ENCODE results near the gene CCDC148. TPM values are rescaled to one million over a fixed set of nuclear protein-coding genes. Genes with fewer than 3 reads are reported as not detected.

Gene CCDC148
- total RNA-seq, 4 donors from 2014 or later, result not detected

DNA sequence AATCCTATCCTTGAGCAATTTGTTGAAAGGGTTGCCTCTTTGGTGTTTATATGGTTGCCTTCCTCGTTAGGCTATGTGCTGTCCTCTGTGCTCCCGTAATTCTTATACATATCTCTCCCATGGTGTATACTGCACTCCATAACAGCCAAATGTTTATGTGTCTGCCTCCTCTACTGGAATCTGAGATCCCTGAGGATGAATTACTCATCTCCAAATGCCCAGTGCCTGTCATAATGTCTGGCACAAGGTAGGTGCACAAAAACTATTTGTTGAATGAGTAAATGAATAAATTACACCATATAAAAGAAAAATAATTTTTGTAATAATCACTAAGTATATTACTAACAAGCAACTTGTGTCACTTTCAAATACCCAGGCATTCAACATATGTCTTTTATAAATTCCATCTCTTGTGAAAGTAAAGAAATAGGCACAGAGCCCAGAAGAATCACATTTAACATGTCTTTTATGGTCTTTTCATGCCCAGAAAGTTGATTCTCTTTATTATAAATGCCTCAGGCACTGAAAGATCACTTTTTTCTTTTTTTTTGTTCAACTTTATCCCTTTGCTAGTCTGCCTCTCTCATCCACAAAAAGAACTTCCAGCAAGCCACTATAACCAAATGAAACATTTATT, 164.9 kb downstream of the CCDC148 start:
- no peak for DNase-seq
- H3K4me1 ChIP-seq, result no peaks in the 10 kb centered on the region
- H3K36me3 ChIP-seq, result no peaks in the 10 kb centered on the region
- no peak for TF ChIP-seq POLR2A (IDR thresholded peaks at IDR 0.05)
- no peak for TF ChIP-seq CTCF (IDR thresholded peaks at IDR 0.05)
- no peaks in the 10 kb centered on the region for H3K27me3 ChIP-seq
- no peak overlapping the region for H3K4me3 ChIP-seq
- no peaks in the 10 kb centered on the region for H3K9me3 ChIP-seq
- H3K27ac ChIP-seq, result no peak overlapping the region

- Histone ChIP-seq H3K27ac (no peak overlapping the region), H3K27me3 (no peaks in the 10 kb centered on the region), H3K9me3 (no peaks in the 10 kb centered on the region), H3K4me3 (no peak overlapping the region), H3K4me1 (no peaks in the 10 kb centered on the region), H3K36me3 (no peaks in the 10 kb centered on the region)
- TF ChIP-seq POLR2A (IDR thresholded peaks at IDR 0.05) (no peak), CTCF (IDR thresholded peaks at IDR 0.05) (no peak)
- no peak for DNase-seq
Observed at GRCh38 chr2:158290225-158290624, 166.3 kb downstream of the CCDC148 start.

DNA sequence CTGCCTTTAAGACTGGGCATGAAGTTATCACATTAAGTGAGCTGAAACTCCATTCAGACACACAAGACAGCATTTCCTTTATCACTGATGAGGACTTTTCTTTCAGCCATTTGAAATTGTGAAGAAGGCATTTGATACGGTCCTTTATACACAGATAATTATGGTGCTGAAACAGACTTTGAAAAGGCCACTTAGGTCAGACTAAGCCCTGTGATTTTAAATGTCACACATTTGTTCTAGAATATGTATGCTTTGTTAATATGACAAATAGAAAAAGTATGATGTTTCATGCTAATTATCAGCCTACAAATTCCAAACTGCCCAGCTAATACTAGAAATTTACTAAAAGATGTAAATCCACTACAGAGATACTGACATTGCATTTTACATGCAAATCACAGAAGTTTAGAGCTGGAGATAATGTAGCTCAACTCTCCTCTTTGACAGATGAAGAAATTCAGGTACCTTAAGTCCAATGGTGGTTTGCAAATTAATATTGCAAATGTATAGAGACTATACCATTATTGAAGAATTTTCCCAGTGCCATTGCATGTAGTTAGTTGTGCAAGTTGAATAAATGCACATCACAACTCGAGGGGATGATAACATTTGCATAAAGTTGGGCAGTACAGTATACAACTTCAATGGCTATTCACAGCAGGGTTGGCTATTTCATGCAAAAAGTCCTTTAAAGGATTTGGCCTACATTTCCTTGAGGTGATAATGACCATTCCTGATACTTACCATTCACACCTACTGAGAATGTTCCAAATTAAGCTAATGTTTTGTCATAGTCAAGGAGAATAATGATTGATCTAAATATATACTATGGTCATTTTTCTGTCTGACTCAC, 179.7 kb downstream of the CCDC148 start:
- DNase-seq, result no peak
- Histone ChIP-seq H3K27ac (no peak overlapping the region), H3K36me3 (no peaks in the 10 kb centered on the region), H3K4me1 (no peaks in the 10 kb centered on the region), H3K27me3 (no peaks in the 10 kb centered on the region), H3K9me3 (no peaks in the 10 kb centered on the region), H3K4me3 (no peak overlapping the region)
- TF ChIP-seq POLR2A (IDR thresholded peaks at IDR 0.05) (no peak), CTCF (IDR thresholded peaks at IDR 0.05) (no peak)

DNA sequence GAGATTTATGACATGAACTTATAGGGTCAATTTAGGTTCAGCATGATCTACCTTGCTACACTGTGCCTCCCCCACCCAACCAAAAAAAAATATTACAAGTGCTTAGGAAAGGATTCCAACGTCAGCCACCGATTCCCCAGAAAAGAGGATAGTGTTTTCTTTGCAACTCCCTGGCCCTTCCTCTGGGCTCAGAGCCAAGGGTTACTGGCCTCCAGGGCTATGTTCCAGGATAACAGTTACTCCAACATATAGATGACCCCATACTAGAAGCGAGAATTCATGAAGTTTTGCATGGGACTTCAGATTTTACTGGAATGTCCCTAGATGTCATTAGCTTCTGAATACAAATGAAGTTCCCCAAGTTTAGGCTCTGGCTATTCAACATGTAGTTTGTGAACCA, 182.8 kb downstream of the CCDC148 start:
- no peaks in the 10 kb centered on the region for H3K9me3 ChIP-seq
- no peaks in the 10 kb centered on the region for H3K4me1 ChIP-seq

GRCh38 chr2:158270536-158270935, 186.0 kb downstream of the CCDC148 start:
- no peaks in the 10 kb centered on the region for H3K27me3 ChIP-seq
- H3K9me3 ChIP-seq, result no peaks in the 10 kb centered on the region
- H3K27ac ChIP-seq, result no peak overlapping the region
- H3K36me3 ChIP-seq, result no peaks in the 10 kb centered on the region
- DNase-seq, result no peak
- no peak overlapping the region for H3K4me3 ChIP-seq
- no peaks in the 10 kb centered on the region for H3K4me1 ChIP-seq
- TF ChIP-seq POLR2A (IDR thresholded peaks at IDR 0.05) (no peak), CTCF (IDR thresholded peaks at IDR 0.05) (no peak)

More for the DNA sequence above, 182.8 kb downstream of the CCDC148 start:
- TF ChIP-seq CTCF (IDR thresholded peaks at IDR 0.05), result no peak
- TF ChIP-seq POLR2A (IDR thresholded peaks at IDR 0.05), result no peak
- Histone ChIP-seq H3K27ac (no peak overlapping the region), H3K36me3 (no peaks in the 10 kb centered on the region), H3K27me3 (no peaks in the 10 kb centered on the region), H3K4me3 (no peak overlapping the region)
- DNase-seq, result no peak

Measured in Peyer's patch (tissue), 4 donors.